Measurements from ENCODE around the gene GDI1.

GRCh38 chrX:154471839-154472684, 35.1 kb downstream of the GDI1 start:
- no peak for TF ChIP-seq EP300 (IDR thresholded peaks at IDR 0.05)
- no peak for TF ChIP-seq CTCF (IDR thresholded peaks at IDR 0.05)

Data from gastroesophageal sphincter (tissue), 3 donors.